GM23338 (cell line): ENCODE data around the gene CXCR3. TPM values are rescaled to one million over a fixed set of nuclear protein-coding genes. Genes with fewer than 3 reads are reported as not detected.

Source experiments
- ATAC-seq: fragments of 200-7000 bp; cut with Tn5 transposase; 3 replicates; pipeline ENCODE4 v1.9.1; 2020
- DNase-seq: peaks from one replicate; pipeline ENCODE4 v3.0.0-alpha.2; 2015; ENCODE audit warnings: low spot score
- H2AFZ ChIP-seq: fragments of 200-600 bp; sonication (generic); 2 replicates; pipeline ENCODE4 v1.8.0; 2016; ENCODE audit warnings: antibody characterized with exemption, mild to moderate bottlenecking, moderate library complexity
- H3F3A ChIP-seq: fragments of 200-600 bp; sonication (generic); replicated peaks from 2 replicates; pipeline ENCODE4 v1.8.0; 2017; ENCODE audit warnings: antibody characterized with exemption, mixed run types, low read depth
- H3K27ac ChIP-seq: fragments of 200-600 bp; sonication (generic); 2 replicates; pipeline ENCODE4 v1.6.1; 2016; ENCODE audit warnings: low read depth
- H3K27me3 ChIP-seq: fragments of 200-600 bp; sonication (generic); 2 replicates; pipeline ENCODE4 v1.8.0; 2016; ENCODE audit warnings: mild to moderate bottlenecking, mixed run types, moderate library complexity; ENCODE audit not compliant: insufficient read depth
- H3K36me3 ChIP-seq: fragments of 200-600 bp; sonication (generic); 2 replicates; pipeline ENCODE4 v1.8.0; 2016; ENCODE audit warnings: mild to moderate bottlenecking; ENCODE audit not compliant: insufficient read depth
- H3K4me1 ChIP-seq: fragments of 200-600 bp; sonication (generic); 2 replicates; pipeline ENCODE4 v1.8.0; 2016; ENCODE audit warnings: mild to moderate bottlenecking, moderate library complexity; ENCODE audit not compliant: insufficient read depth
- H3K4me2 ChIP-seq: fragments of 200-600 bp; sonication (generic); 2 replicates; pipeline ENCODE4 v1.7.1; 2017; ENCODE audit warnings: mixed run types
- H3K4me3 ChIP-seq: fragments of 200-600 bp; sonication (generic); 2 replicates; pipeline ENCODE4 v1.6.1; 2016; ENCODE audit warnings: mixed run types
- H3K79me2 ChIP-seq: fragments of 200-600 bp; sonication (generic); replicated peaks from 2 replicates; pipeline ENCODE4 v1.8.0; 2017; ENCODE audit warnings: mild to moderate bottlenecking; ENCODE audit not compliant: insufficient read depth
- H3K9me2 ChIP-seq: fragments of 200-600 bp; sonication (generic); 2 replicates; pipeline ENCODE4 v1.8.0; 2017; ENCODE audit not compliant: insufficient read depth
- H4K20me1 ChIP-seq: fragments of 200-600 bp; sonication (generic); replicated peaks from 2 replicates; pipeline ENCODE4 v1.8.0; 2017; ENCODE audit warnings: mild to moderate bottlenecking; ENCODE audit not compliant: insufficient read depth
- H3K27ac Mint-ChIP-seq: 2 replicates; pipeline ENCODE4 v1.8.0; 2020; ENCODE audit warnings: inconsistent platforms, mild to moderate bottlenecking, moderate library complexity, mixed read lengths
- H3K27me3 Mint-ChIP-seq: 3 replicates; pipeline ENCODE4 v1.8.0; 2022; ENCODE audit warnings: low read depth, mild to moderate bottlenecking, moderate library complexity, mixed read lengths, inconsistent platforms; ENCODE audit not compliant: insufficient read depth, poor library complexity
- H3K36me3 Mint-ChIP-seq: 3 replicates; pipeline ENCODE4 v1.8.0; 2021; ENCODE audit warnings: low read depth, mild to moderate bottlenecking, inconsistent platforms, moderate library complexity, mixed read lengths
- H3K4me1 Mint-ChIP-seq: 3 replicates; pipeline ENCODE4 v1.8.0; 2020; ENCODE audit warnings: mild to moderate bottlenecking, inconsistent platforms, mixed read lengths
- H3K4me3 Mint-ChIP-seq: 3 replicates; pipeline ENCODE4 v1.8.0; 2021; ENCODE audit warnings: moderate library complexity, mild to moderate bottlenecking, inconsistent platforms, mixed read lengths
- H3K9me3 Mint-ChIP-seq: 3 replicates; pipeline ENCODE4 v1.8.0; 2020; ENCODE audit warnings: moderate library complexity, mild to moderate bottlenecking, inconsistent platforms, mixed read lengths
- CREB1 ChIP-seq: fragments of 250-450 bp; sonication (Bioruptor Pico); IDR thresholded peaks from 2 replicates; pipeline ENCODE4 v1.5.0; 2020; ENCODE audit warnings: low read depth, mild to moderate bottlenecking, moderate library complexity
- EZH2 ChIP-seq: fragments of 200-600 bp; sonication (generic); IDR thresholded peaks from one replicate; pipeline ENCODE4 v1.8.0; 2017; ENCODE audit warnings: antibody characterized with exemption, mild to moderate bottlenecking, low read depth; ENCODE audit not compliant: unreplicated experiment
- EZH2phosphoT487 ChIP-seq: fragments of 200-600 bp; sonication (generic); IDR thresholded peaks from one replicate; pipeline ENCODE4 v1.8.1; 2018; ENCODE audit warnings: antibody characterized with exemption; ENCODE audit not compliant: unreplicated experiment
- JUNB ChIP-seq: IDR thresholded peaks from one replicate; pipeline ENCODE4 v1.6.1; 2016; ENCODE audit warnings: antibody characterized with exemption; ENCODE audit not compliant: unreplicated experiment
- NANOG ChIP-seq: IDR thresholded peaks from 2 replicates; pipeline ENCODE4 v1.6.1; 2016; ENCODE audit warnings: antibody characterized with exemption, borderline replicate concordance
- POLR2AphosphoS5 ChIP-seq: IDR thresholded peaks from 2 replicates; pipeline ENCODE4 v1.6.1; 2016; ENCODE audit warnings: antibody characterized with exemption, low read depth
- STAT1 ChIP-seq: IDR thresholded peaks from one replicate; pipeline ENCODE4 v1.6.1; 2016; ENCODE audit warnings: antibody characterized with exemption; ENCODE audit not compliant: unreplicated experiment
- ZNF114 ChIP-seq: fragments of 250-450 bp; sonication (Bioruptor Pico); IDR thresholded peaks from 2 replicates; pipeline ENCODE4 v1.5.0; 2020; ENCODE audit warnings: mild to moderate bottlenecking, moderate library complexity
- ZNF331 ChIP-seq: fragments of 250-450 bp; sonication (Bioruptor Pico); IDR thresholded peaks from 2 replicates; pipeline ENCODE4 v1.5.0; 2020; ENCODE audit warnings: low read depth, mild to moderate bottlenecking, moderate library complexity
- polyA plus RNA-seq: library from polyadenylated mRNA; unstranded; fragments of >200 nt; fragmentation: Nextera tagmentation; extraction: Ambion mirVana; gene quantifications from 2 replicates; pipeline ENCODE4 v1.2.1, GENCODE V29; 2016
- total RNA-seq: library from RNA; depleted of rRNA; stranded (reverse); fragments of >200 nt; shearing (Covaris generic); gene quantifications from 2 replicates; pipeline ENCODE4 v1.2.3, GENCODE V29; 2014
- TF ChIP-seq, protein P1 (sequence below): IDR thresholded peaks from one replicate; pipeline ENCODE4 v1.6.1; 2018; ENCODE audit warnings: antibody characterized with exemption; ENCODE audit not compliant: unreplicated experiment
- TF ChIP-seq, protein P2 (sequence below): IDR thresholded peaks from 2 replicates; pipeline ENCODE4 v1.6.1; 2016; ENCODE audit warnings: antibody characterized with exemption
- TF ChIP-seq, protein P3 (sequence below), 2 experiments: fragments of 200-600 bp in 1 of 2; sonication (generic) in 1 of 2; conservative IDR thresholded peaks; 2 replicates each; pipeline versions ENCODE4 v1.5.1 to v1.6.1; 2016 to 2017; ENCODE audit warnings: antibody characterized with exemption in 2 of 2, low read depth in 2 of 2, mild to moderate bottlenecking in 2 of 2, moderate library complexity in 1 of 2
- TF ChIP-seq, protein P4 (sequence below): fragments of 250-450 bp; sonication (Bioruptor Pico); IDR thresholded peaks from 2 replicates; pipeline ENCODE4 v1.5.0; 2020; ENCODE audit warnings: mild to moderate bottlenecking, moderate library complexity

The CXCR3 gene
- total and polyA plus RNA-seq, 2 experiments from 2014 or later: not detected

DNA sequence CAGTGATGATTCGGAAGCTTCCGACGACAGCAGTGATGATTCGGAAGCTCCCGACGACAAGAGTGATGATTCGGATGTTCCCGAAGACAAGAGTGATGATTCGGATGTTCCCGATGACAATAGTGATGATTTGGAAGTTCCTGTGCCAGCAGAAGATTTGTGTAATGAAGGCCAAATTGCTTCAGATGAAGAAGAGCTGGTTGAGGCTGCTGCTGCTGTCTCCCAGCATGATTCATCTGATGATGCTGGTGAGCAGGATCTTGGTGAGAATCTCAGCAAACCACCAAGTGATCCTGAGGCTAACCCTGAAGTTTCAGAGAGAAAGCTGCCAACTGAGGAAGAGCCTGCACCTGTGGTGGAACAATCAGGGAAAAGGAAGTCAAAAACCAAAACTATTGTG, 14.2 kb downstream of the CXCR3 start:
- no peaks in the 10 kb centered on the region for H3K79me2 ChIP-seq
- no peaks in the 10 kb centered on the region for H3F3A ChIP-seq
- Mint-ChIP-seq H3K4me1 (peaks cover 3% of the 10 kb centered on the region; the same call in 1 of the 3 replicates), H3K36me3 (peaks cover 46% of the 10 kb centered on the region), H3K27ac (no peak overlapping the region), H3K27me3 (no peaks in the 10 kb centered on the region), H3K4me3 (no peak overlapping the region), H3K9me3 (no peaks in the 10 kb centered on the region; the same call in 2 of the 3 replicates)
- no peak overlapping the region for H3K4me3 ChIP-seq
- DNase-seq: no peak
- no peaks in the 10 kb centered on the region for H3K27me3 ChIP-seq
- H3K27ac ChIP-seq: no peak overlapping the region
- no peaks in the 10 kb centered on the region; the same call in 1 of the 2 replicates for H3K36me3 ChIP-seq
- H2AFZ ChIP-seq: no peak overlapping the region
- TF ChIP-seq STAT1 (no peak), EZH2 (no peak), ZNF114 (CRISPR knock-in tag) (no peak), POLR2AphosphoS5 (no peak), NANOG (no peak), JUNB (no peak), ZNF331 (CRISPR knock-in tag) (no peak), EZH2phosphoT487 (no peak), CREB1 (no peak)
- TF ChIP-seq, protein P1, sequence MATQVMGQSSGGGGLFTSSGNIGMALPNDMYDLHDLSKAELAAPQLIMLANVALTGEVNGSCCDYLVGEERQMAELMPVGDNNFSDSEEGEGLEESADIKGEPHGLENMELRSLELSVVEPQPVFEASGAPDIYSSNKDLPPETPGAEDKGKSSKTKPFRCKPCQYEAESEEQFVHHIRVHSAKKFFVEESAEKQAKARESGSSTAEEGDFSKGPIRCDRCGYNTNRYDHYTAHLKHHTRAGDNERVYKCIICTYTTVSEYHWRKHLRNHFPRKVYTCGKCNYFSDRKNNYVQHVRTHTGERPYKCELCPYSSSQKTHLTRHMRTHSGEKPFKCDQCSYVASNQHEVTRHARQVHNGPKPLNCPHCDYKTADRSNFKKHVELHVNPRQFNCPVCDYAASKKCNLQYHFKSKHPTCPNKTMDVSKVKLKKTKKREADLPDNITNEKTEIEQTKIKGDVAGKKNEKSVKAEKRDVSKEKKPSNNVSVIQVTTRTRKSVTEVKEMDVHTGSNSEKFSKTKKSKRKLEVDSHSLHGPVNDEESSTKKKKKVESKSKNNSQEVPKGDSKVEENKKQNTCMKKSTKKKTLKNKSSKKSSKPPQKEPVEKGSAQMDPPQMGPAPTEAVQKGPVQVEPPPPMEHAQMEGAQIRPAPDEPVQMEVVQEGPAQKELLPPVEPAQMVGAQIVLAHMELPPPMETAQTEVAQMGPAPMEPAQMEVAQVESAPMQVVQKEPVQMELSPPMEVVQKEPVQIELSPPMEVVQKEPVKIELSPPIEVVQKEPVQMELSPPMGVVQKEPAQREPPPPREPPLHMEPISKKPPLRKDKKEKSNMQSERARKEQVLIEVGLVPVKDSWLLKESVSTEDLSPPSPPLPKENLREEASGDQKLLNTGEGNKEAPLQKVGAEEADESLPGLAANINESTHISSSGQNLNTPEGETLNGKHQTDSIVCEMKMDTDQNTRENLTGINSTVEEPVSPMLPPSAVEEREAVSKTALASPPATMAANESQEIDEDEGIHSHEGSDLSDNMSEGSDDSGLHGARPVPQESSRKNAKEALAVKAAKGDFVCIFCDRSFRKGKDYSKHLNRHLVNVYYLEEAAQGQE: no peak
- TF ChIP-seq, protein P2, sequence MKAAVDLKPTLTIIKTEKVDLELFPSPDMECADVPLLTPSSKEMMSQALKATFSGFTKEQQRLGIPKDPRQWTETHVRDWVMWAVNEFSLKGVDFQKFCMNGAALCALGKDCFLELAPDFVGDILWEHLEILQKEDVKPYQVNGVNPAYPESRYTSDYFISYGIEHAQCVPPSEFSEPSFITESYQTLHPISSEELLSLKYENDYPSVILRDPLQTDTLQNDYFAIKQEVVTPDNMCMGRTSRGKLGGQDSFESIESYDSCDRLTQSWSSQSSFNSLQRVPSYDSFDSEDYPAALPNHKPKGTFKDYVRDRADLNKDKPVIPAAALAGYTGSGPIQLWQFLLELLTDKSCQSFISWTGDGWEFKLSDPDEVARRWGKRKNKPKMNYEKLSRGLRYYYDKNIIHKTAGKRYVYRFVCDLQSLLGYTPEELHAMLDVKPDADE: no peak
- TF ChIP-seq, protein P3, sequence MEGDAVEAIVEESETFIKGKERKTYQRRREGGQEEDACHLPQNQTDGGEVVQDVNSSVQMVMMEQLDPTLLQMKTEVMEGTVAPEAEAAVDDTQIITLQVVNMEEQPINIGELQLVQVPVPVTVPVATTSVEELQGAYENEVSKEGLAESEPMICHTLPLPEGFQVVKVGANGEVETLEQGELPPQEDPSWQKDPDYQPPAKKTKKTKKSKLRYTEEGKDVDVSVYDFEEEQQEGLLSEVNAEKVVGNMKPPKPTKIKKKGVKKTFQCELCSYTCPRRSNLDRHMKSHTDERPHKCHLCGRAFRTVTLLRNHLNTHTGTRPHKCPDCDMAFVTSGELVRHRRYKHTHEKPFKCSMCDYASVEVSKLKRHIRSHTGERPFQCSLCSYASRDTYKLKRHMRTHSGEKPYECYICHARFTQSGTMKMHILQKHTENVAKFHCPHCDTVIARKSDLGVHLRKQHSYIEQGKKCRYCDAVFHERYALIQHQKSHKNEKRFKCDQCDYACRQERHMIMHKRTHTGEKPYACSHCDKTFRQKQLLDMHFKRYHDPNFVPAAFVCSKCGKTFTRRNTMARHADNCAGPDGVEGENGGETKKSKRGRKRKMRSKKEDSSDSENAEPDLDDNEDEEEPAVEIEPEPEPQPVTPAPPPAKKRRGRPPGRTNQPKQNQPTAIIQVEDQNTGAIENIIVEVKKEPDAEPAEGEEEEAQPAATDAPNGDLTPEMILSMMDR (conservative IDR thresholded peaks at IDR 0.05; ENCODE audit: low read depth in 2 of 2): no peak
- TF ChIP-seq, protein P4, sequence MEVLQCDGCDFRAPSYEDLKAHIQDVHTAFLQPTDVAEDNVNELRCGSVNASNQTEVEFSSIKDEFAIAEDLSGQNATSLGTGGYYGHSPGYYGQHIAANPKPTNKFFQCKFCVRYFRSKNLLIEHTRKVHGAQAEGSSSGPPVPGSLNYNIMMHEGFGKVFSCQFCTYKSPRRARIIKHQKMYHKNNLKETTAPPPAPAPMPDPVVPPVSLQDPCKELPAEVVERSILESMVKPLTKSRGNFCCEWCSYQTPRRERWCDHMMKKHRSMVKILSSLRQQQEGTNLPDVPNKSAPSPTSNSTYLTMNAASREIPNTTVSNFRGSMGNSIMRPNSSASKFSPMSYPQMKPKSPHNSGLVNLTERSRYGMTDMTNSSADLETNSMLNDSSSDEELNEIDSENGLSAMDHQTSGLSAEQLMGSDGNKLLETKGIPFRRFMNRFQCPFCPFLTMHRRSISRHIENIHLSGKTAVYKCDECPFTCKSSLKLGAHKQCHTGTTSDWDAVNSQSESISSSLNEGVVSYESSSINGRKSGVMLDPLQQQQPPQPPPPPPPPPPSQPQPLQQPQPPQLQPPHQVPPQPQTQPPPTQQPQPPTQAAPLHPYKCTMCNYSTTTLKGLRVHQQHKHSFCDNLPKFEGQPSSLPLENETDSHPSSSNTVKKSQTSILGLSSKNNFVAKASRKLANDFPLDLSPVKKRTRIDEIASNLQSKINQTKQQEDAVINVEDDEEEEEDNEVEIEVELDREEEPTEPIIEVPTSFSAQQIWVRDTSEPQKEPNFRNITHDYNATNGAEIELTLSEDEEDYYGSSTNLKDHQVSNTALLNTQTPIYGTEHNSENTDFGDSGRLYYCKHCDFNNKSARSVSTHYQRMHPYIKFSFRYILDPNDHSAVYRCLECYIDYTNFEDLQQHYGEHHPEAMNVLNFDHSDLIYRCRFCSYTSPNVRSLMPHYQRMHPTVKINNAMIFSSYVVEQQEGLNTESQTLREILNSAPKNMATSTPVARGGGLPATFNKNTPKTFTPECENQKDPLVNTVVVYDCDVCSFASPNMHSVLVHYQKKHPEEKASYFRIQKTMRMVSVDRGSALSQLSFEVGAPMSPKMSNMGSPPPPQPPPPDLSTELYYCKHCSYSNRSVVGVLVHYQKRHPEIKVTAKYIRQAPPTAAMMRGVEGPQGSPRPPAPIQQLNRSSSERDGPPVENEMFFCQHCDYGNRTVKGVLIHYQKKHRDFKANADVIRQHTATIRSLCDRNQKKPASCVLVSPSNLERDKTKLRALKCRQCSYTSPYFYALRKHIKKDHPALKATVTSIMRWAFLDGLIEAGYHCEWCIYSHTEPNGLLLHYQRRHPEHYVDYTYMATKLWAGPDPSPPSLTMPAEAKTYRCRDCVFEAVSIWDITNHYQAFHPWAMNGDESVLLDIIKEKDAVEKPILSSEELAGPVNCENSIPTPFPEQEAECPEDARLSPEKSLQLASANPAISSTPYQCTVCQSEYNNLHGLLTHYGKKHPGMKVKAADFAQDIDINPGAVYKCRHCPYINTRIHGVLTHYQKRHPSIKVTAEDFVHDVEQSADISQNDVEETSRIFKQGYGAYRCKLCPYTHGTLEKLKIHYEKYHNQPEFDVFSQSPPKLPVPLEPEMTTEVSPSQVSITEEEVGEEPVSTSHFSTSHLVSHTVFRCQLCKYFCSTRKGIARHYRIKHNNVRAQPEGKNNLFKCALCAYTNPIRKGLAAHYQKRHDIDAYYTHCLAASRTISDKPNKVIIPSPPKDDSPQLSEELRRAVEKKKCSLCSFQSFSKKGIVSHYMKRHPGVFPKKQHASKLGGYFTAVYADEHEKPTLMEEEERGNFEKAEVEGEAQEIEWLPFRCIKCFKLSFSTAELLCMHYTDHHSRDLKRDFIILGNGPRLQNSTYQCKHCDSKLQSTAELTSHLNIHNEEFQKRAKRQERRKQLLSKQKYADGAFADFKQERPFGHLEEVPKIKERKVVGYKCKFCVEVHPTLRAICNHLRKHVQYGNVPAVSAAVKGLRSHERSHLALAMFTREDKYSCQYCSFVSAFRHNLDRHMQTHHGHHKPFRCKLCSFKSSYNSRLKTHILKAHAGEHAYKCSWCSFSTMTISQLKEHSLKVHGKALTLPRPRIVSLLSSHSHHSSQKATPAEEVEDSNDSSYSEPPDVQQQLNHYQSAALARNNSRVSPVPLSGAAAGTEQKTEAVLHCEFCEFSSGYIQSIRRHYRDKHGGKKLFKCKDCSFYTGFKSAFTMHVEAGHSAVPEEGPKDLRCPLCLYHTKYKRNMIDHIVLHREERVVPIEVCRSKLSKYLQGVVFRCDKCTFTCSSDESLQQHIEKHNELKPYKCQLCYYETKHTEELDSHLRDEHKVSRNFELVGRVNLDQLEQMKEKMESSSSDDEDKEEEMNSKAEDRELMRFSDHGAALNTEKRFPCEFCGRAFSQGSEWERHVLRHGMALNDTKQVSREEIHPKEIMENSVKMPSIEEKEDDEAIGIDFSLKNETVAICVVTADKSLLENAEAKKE (CRISPR knock-in tag): no peak
- no peak overlapping the region for H3K4me2 ChIP-seq
- no peaks in the 10 kb centered on the region for H3K9me2 ChIP-seq
- no peak for ATAC-seq
- no peaks in the 10 kb centered on the region for H4K20me1 ChIP-seq
- no peaks in the 10 kb centered on the region for H3K4me1 ChIP-seq
